ENCODE results near the gene FMN1.

The FMN1 gene

DNA sequence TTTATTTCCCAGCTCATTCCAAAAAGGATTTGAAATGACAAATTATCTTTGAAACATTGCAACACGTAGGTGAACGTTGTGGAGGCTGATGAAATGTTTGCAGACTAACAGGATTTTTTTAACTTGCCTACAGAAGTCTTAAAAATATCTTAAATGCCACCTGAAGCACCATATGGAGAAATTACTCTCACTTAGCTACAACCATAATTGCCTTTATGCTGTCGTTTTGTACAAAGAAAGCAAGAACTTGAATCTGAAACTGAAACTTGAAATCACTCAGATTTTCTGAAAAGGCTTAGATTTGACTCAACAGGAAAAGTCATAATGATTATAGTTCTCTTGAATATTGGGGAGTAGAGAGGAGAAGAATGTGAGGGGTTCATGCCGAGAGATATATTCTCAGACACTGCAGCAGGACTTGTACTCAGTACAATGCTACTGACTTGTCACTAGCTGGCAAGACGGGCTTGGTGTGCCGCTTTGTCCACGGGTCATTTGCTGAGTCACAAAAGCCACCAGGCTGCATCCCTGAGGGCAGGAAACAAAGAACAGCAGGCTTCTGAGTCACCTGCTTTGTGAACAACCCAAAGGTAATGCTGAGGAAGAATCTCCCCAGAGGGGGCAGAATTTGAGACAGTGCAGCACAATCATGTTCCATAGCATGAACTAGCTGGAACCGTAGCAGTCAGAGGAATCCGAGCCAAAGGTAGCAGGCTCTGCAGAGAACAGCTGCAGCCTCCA is 7.1 kb upstream of the FMN1 start:
- DNase-seq (ENCODE audit: low spot score): peak; percentile 68

DNA sequence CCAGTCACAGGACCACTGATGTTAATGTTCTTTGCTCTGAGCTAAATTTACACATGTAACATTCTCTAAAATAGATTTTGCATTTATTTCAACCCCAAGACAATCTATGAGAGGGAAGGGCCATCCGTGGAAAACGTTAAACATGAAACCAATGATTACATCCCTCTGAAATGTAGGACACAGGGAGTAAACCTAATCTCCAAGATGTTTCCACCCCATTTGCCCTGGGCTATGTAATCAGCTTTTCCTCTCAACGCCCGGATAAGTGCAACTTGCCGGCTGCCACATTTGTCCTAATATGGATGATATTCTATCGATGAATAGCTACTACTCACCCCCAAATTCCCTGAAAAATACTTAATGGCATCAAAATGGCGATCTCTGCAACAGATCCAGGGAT is 6.4 kb upstream of the FMN1 start:
- DNase-seq (ENCODE audit: low spot score): no peak

DNA sequence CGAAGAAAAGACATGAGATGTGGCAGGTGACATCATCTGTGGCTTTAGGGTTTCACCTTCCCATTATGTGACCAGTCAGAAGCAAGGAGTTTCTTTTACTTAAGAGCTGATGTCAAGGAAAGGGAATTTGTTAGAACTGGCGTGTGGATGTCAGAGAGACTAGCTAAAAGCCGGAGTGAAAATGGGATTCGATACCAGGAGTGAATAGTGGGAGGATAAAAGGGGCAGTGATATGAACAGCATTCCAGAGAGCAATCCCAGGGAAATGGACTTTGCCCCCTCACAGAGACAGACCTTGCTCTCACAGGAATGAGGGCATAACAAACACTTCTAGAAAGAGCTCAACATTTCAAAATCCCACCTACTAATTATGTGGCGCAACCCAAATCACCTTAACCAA is 5.9 kb upstream of the FMN1 start:
- DNase-seq (ENCODE audit: low spot score): no peak

DNA sequence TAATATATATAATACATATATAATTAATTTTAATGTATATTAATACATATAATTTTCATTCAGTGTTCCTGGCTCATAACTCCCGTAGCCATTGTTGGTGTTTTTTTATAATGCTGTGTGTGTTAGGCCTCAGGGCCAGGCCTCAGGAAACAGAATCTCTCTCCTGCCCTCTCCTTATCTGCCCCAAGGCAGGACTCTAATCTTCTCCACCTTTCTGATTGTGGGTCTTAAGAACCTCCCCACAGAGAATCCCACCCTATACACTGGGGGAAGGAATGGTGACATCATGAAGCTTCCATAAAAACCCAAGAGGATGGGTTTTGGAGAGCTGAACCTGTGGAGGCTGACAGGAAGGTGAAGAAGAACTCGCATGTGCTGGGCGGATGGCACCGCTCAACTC is 4.0 kb upstream of the FMN1 start:
- no peak for DNase-seq (ENCODE audit: low spot score)

GRCh38 chr15:33197636-33198035 is 3.1 kb upstream of the FMN1 start:
- DNase-seq (ENCODE audit: low spot score): no peak

GRCh38 chr15:33194237-33194636 is 277 bp downstream of the FMN1 start:
- no peak for DNase-seq (ENCODE audit: low spot score)

GRCh38 chr15:33191591-33191990 is 2.9 kb downstream of the FMN1 start:
- no peak for DNase-seq (ENCODE audit: low spot score)

GRCh38 chr15:33190539-33190938 is 4.0 kb downstream of the FMN1 start:
- DNase-seq (ENCODE audit: low spot score): no peak

DNA sequence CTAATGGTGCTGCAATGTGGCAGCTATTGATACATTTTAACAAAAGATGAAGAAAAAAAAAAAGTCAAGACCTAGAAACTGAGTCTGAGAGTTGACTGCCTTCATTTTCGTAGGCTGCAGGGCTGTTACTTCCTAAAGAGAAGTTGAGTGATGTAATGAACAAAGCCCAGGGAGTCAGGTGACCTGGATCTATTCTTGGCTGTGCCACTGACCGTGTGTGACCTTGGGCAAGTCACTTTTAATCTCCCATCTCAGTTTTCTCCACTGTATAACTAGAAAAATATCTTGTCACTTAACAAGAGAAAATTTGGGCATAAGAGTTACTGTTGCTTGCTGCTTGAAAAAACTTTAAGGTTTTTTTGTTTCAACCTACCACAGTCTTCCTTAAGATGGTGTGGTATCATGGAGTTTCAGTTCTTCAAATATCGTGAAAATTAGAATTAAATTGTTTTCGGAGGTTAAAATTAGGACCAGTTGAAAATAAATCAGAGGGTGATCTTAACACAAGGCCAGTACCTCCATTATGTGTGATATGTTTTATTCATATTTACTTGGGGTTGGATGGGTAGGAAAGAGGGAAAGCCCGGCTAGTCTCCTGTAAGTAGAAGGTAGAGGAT is 5.8 kb downstream of the FMN1 start:
- no peak for DNase-seq (ENCODE audit: low spot score)

DNA sequence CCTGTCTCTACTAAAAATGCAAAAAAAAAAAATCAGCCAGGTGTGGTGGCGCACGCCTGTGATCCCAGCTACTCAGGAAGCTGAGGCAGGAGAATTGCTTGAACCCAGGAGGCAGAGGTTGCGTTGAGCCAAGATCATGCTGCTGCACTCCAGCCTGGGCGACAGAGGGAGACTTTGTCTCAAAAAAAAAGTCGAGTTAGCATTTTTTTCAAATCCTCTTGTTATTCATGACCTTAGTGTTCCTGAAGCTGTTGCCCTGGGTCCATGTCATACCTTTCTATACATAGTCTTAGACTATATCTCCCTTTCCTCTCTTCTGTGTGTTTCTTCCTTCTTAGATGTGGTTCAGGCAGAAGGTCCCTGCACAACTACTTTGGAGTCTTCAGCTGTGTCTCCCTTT is 6.4 kb downstream of the FMN1 start:
- DNase-seq (ENCODE audit: low spot score): no peak

- no peak for DNase-seq (ENCODE audit: low spot score)
These were observed 11.2 kb downstream of the FMN1 start for GRCh38 chr15:33183334-33183733.

DNA sequence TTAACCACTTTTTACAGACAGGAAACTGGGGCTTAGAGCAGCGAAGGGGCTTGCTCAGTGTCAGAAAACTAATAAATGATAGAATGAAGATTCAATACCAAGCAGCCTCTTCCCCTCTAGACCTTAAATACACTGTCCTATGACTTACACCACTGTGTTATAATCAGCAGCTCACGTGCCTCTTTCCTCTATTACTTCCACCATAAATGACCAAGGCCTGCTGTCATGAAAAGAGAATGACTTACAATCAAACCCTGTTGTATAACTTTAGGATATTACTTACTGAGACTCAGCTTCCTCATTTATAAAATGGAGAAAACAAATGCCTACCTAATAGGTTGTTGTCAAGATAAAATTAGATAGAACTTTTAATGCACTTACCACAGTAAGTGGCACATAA is 11.6 kb downstream of the FMN1 start:
- no peak for DNase-seq (ENCODE audit: low spot score)

- no peak for DNase-seq (ENCODE audit: low spot score)
These were observed 12.1 kb downstream of the FMN1 start for GRCh38 chr15:33182278-33182905.

- no peak for DNase-seq (ENCODE audit: low spot score)
These were observed 14.6 kb downstream of the FMN1 start for GRCh38 chr15:33179874-33180273.

DNA sequence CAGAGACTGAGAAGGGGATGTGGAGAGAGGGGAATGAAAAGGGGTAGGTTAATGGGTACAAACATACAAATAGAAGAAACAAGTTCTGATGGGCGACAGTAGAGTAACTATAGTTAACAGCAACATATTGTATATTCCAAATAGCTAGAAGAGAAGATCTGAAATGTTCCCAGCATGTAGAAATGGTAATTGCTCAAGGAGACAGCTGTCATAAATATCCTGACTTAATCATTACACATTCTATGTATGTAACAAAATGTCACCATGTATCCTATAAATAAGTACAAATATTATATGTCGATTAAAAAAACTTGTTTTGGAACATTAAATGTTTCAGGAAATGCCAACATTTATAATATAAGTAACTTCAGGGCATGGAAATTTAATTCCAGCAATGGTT is 23.3 kb downstream of the FMN1 start:
- no peak for DNase-seq (ENCODE audit: low spot score)

GRCh38 chr15:33169625-33170024 is 24.9 kb downstream of the FMN1 start:
- DNase-seq (ENCODE audit: low spot score): no peak

DNA sequence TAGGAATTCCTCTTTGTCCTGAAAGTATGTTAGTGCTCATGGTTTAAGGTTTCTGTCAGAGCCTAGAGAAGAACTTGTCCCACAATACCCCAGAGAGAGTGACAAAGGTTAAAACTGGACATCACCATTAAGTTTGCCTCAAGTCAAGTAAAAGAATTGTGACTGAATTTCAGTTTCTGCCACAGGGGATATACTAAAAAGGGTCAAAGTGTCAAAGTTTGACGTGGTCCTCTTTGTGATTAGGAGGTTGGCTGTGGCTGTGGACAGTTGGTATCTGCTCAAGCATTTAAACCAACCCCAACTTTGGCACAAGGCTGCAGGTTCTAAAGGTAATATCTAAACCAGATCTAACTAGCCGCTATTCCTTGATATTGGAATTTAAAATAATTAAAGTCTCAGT is 26.1 kb downstream of the FMN1 start:
- no peak for DNase-seq (ENCODE audit: low spot score)

DNA sequence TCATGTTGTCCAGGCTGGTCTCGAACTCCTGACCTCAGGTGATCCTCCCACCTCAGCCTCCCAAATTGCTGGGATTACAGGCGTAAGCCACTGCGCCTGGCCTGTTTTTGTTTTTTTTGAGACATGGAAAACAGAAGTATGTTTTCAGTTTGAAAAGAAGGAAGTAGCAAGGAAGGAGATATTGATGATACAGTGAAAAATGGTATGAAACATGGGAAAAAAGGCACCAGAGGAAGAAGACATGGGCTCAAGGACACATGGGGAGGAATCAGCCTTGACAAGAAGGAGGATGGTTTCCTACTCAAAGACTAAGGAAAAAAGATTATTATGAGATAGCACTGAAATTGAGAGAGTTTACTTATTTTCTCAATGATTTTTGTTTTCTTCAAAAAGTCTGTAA is 30.7 kb downstream of the FMN1 start:
- DNase-seq (ENCODE audit: low spot score): no peak

- no peak for DNase-seq (ENCODE audit: low spot score)
These were observed 33.3 kb downstream of the FMN1 start for GRCh38 chr15:33161209-33161608.

- DNase-seq (ENCODE audit: low spot score): no peak
These were observed 33.8 kb downstream of the FMN1 start for GRCh38 chr15:33160581-33161165.

GRCh38 chr15:33159726-33160453 is 34.6 kb downstream of the FMN1 start:
- no peak for DNase-seq (ENCODE audit: low spot score)

DNA sequence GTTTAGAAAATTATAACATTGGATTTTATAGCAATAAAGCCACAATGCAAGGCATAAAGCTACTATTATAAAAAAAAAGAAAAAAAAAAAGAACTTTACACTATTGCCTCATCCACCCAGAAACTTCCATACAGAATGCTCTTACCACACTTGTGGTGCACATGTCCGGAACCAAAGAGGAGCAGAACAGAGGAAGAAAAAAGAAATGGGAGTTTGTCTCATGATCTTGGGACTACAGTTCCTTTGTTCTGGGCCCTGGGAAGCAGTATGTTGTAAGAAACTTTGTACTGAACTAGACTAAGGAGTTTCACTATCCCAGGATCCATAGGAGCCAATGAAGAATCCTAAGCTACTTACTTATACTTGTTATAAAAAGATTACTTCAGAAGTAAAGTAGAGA is 36.1 kb downstream of the FMN1 start:
- no peak for DNase-seq (ENCODE audit: low spot score)
